Neutrophil (primary cell): ENCODE results near the gene INS.
A peak's percentile ranks its signal among the peaks of the same experiment; 100 is the strongest.

Experiments
- H3K27ac ChIP-seq: fragments of 200-600 bp; sonication (generic); 2 replicates; pipeline ENCODE4 v1.5.1; 2016; ENCODE audit warnings: mild to moderate bottlenecking, moderate library complexity
- H3K27me3 ChIP-seq: fragments of 200-600 bp; sonication (generic); 2 replicates; pipeline ENCODE4 v1.6.0; 2016; ENCODE audit warnings: mild to moderate bottlenecking
- H3K36me3 ChIP-seq: fragments of 200-600 bp; sonication (generic); 2 replicates; pipeline ENCODE4 v1.5.1; 2017
- H3K4me1 ChIP-seq, 2 experiments: fragments of 200-600 bp in 1 of 2; sonication (generic) in 1 of 2; 1 replicate in 1 of 2; 2 replicates in 1 of 2; pipeline versions ENCODE4 v1.5.1 to v1.6.1; 2013 to 2016; ENCODE audit warnings: low read depth in 1 of 2, low read length in 1 of 2, mild to moderate bottlenecking in 1 of 2, moderate library complexity in 1 of 2; ENCODE audit not compliant: control insufficient read depth in 1 of 2, insufficient read depth in 1 of 2
- H3K4me3 ChIP-seq, 2 experiments: fragments of 200-600 bp in 1 of 2; sonication (generic) in 1 of 2; 1 replicate in 1 of 2; 2 replicates in 1 of 2; pipeline ENCODE4 v1.5.1; 2013 to 2016; ENCODE audit warnings: low read depth in 1 of 2, low read length in 1 of 2, mild to moderate bottlenecking in 1 of 2, moderate library complexity in 1 of 2
- H3K9me3 ChIP-seq: fragments of 200-600 bp; sonication (generic); 2 replicates; pipeline ENCODE4 v1.5.1; 2016
- TF ChIP-seq, protein P1 (sequence below): fragments of 200-600 bp; sonication (generic); IDR thresholded peaks from 2 replicates; pipeline ENCODE4 v1.5.1; 2016; ENCODE audit warnings: antibody characterized with exemption

The INS gene

DNA sequence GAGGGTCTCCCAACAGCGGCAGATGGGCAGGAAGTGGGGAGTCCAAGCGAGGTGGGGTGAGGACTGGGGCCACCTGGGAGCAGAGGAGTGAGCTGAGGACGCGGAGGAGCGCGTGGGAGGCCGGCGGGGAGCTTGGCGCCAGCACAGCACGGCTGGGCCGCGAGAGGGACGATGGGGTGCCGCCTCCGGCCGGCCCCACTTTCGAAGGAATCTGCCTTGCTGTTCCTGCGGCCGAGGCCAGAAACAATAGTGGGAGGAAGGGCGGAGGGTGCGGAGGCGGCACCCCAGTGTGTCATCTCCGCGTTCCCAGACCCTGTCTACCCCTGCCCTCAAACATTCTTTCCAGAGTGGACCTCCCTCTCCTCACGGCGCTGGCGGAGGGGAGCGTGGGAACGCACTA is 5.5 kb downstream of the INS start:
- no peaks in the 10 kb centered on the region for H3K36me3 ChIP-seq
- H3K27me3 ChIP-seq, result peaks cover 29% of the 10 kb centered on the region
- H3K9me3 ChIP-seq, result no peaks in the 10 kb centered on the region
- TF ChIP-seq, protein P1, sequence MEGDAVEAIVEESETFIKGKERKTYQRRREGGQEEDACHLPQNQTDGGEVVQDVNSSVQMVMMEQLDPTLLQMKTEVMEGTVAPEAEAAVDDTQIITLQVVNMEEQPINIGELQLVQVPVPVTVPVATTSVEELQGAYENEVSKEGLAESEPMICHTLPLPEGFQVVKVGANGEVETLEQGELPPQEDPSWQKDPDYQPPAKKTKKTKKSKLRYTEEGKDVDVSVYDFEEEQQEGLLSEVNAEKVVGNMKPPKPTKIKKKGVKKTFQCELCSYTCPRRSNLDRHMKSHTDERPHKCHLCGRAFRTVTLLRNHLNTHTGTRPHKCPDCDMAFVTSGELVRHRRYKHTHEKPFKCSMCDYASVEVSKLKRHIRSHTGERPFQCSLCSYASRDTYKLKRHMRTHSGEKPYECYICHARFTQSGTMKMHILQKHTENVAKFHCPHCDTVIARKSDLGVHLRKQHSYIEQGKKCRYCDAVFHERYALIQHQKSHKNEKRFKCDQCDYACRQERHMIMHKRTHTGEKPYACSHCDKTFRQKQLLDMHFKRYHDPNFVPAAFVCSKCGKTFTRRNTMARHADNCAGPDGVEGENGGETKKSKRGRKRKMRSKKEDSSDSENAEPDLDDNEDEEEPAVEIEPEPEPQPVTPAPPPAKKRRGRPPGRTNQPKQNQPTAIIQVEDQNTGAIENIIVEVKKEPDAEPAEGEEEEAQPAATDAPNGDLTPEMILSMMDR, result no peak
- H3K27ac ChIP-seq, result no peak overlapping the region
- no peak overlapping the region for H3K4me3 ChIP-seq
- peaks cover 6 to 8% of the 10 kb centered on the region in 2 experiments for H3K4me1 ChIP-seq

DNA sequence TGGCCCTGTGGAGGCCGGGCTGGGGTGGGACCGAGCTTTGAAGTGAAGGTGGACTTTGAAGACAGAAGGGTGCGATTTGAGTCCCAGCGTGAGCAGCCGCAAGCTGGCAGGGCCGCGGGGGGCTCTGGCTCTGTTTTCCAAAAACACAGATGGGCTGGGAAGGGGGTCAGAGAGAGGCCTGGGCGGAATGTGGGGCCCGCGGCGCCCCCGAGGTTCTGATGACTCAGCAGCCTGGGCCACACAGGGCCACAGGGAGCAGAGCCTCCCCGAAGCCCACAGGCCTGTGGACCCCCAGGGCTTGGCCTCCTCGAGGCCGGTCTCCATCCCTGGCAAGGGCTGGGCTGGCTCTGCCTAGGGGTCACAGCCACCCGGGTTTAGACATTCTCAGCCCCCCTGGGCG is 6.1 kb downstream of the INS start:
- peaks cover 6 to 8% of the 10 kb centered on the region in 2 experiments for H3K4me1 ChIP-seq
- no peaks in the 10 kb centered on the region for H3K36me3 ChIP-seq
- H3K4me3 ChIP-seq, result no peak overlapping the region
- peaks cover 36% of the 10 kb centered on the region for H3K27me3 ChIP-seq
- TF ChIP-seq, protein P1, result no peak
- H3K9me3 ChIP-seq, result no peaks in the 10 kb centered on the region
- no peak overlapping the region for H3K27ac ChIP-seq

DNA sequence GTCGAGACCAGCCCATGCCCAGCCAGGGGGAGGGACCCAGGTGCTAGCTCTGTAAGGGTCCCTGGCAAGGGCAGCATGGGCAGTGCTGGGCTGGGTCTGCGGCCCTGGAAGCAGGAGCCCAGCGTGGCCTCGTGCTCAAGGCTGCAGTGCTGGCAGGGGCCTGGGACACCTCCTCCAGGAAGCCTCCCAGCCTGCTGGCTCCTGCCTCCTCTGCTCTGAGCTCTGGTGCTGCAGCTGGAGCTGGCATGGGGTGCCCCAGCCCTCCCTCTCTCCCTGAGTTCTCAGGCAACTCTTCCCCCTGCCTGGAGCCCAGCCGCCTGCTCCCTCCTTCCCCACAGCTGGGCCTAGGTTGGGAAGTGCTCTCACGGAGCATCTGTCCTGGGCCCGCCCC is 6.8 kb downstream of the INS start:
- no peak overlapping the region for H3K4me3 ChIP-seq
- H3K36me3 ChIP-seq, result no peaks in the 10 kb centered on the region
- peaks cover 6 to 8% of the 10 kb centered on the region in 2 experiments for H3K4me1 ChIP-seq
- TF ChIP-seq, protein P1, result no peak
- H3K27ac ChIP-seq, result no peak overlapping the region
- H3K9me3 ChIP-seq, result no peaks in the 10 kb centered on the region
- H3K27me3 ChIP-seq, result peaks cover 43% of the 10 kb centered on the region

DNA sequence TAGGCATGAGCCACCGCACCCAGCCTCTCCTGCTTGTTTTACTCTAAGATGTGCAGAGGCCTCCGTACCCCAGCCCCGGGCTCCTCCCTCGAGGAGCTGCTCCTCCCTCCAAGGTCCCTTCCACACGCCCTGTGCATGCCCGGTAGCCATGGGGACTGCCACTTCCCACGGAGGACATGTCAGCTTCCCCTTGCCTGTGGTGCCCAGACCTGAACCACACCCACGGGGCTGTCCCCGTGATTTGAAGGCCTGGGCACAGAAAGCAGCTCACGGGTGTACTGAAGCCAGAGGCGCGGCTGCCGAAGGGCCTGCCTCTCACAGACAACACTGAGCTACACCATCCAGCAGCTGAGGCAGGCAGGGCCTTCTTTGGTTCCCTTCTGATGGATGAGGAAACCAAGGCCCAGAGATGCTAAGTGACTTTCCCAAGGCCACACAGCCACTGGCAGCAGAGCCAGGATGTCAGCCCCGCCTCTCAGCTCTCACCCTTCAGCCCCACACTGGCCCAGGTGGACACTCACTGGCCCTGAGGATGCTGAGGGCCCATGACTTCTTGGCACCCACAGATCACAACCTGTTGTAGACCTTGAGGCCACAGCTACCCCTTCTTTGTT is 7.3 kb downstream of the INS start:
- no peak overlapping the region for H3K4me3 ChIP-seq
- H3K27ac ChIP-seq, result no peak overlapping the region
- H3K36me3 ChIP-seq, result no peaks in the 10 kb centered on the region
- H3K4me1 ChIP-seq, result peaks cover 6 to 8% of the 10 kb centered on the region in 2 experiments
- TF ChIP-seq, protein P1, result no peak
- no peaks in the 10 kb centered on the region for H3K9me3 ChIP-seq
- H3K27me3 ChIP-seq, result peaks cover 48% of the 10 kb centered on the region

DNA sequence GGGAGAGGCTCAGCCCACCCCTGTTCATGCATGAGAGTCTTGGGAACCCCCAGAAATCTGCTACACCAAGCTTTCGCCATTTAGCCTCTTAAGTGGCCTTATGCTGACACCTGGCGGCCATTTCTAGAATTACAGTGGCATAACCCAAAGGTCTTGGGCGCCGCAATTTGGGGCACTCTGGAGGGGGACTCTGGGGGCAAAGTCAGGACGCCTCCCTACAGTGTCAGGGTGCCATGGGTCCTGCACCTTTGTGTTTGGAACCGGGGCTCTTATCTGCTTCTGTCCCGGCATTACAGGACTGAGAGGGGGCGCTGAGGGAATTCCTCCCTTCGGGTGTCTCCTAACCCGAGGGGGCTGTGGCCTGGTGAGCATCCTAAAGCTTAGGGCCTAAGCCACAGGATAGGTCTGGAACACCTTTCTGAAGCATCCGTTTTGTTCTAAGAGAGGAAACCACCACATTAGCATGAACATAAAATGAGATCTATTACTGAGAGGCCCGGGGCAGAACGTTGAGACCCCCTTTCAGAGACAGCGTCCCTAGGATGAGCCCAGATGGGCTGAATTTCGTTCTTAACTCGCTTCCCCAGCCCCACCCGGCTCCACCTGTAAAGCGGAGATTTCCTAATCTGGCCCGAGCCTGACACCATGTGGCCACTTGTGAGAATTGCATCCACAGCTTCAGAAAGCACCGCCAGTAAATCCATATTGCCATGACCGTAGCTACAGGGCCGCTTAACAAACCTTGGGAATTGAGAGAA is 9.3 kb downstream of the INS start:
- H3K4me3 ChIP-seq, result peak overlapping the region; percentile 26 to 38
- H3K36me3 ChIP-seq, result no peaks in the 10 kb centered on the region
- H3K27ac ChIP-seq, result peak overlapping the region; percentile 38
- peaks cover 68% of the 10 kb centered on the region for H3K27me3 ChIP-seq
- no peaks in the 10 kb centered on the region for H3K9me3 ChIP-seq
- TF ChIP-seq, protein P1, result peak; percentile 81
- peaks cover 6 to 8% of the 10 kb centered on the region in 2 experiments for H3K4me1 ChIP-seq
